ENCODE measurements around the gene EBLN1. TPM values are rescaled to one million over a fixed set of nuclear protein-coding genes. Genes with fewer than 3 reads are reported as not detected.
"Not testable (repeated sequence)": the region's sequence is repeated elsewhere in the genome, so short reads cannot be mapped to it uniquely, and the experiment has no call there.

The EBLN1 gene
- total and polyA plus RNA-seq, 2 donors (not counting 1 experiment from before 2014, with no cell fraction given) = not detected

DNA sequence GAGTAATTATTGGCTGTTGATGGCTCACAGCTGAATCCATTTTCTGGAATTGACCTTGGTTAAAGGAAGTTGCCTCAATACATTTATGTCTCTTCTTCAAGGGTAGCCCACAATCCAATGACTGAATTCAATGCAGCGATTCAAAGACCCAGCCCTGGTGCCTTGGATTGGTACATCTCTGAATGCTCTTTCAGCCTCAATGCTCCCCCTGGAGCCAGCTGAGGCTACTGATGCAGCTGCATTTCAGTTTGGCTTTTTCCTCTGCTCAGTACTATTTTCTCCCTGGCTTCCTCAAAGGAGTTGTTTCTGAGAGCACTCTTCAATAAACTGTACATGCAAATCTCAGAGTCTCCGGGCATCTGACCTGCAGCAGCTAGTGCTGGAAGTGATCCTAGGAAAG, 633 bp upstream of the EBLN1 start:
- H3K27me3 ChIP-seq (ENCODE audit: control insufficient read depth, insufficient read depth, low read length) = no peaks in the 10 kb centered on the region
- H3K4me3 ChIP-seq (replicated peaks in 1 of 4; ENCODE audit: control extremely low read depth in 1 of 4, insufficient read depth in 1 of 4, low read depth in 3 of 4, low read length in 4 of 4) = no peak overlapping the region
- DNase-seq (ENCODE audit: low read depth in 2 of 2) = peak in 1 of 2 donors; percentile 1
- no peaks in the 10 kb centered on the region for H3K79me2 ChIP-seq (ENCODE audit: control insufficient read depth, insufficient read depth, low read length)
- no peak overlapping the region for H3K27ac ChIP-seq (ENCODE audit: insufficient read depth, low read length)
- no peaks in the 10 kb centered on the region for H3K9me3 ChIP-seq (ENCODE audit: control insufficient read depth, insufficient read depth, low read depth, low read length)
- H3K4me2 ChIP-seq (ENCODE audit: extremely low read depth, insufficient read depth, low read length) = no peak overlapping the region
- no peaks in the 10 kb centered on the region for H3K4me1 ChIP-seq (ENCODE audit: control insufficient read depth, extremely low read depth, insufficient read depth, low read length)
- H3K36me3 ChIP-seq (ENCODE audit: control insufficient read depth, insufficient read depth, low read length) = no peaks in the 10 kb centered on the region
- TF ChIP-seq EZH2 (IDR thresholded peaks at IDR 0.05; ENCODE audit: low read length, missing control alignments) (no peak), CTCF (conservative IDR thresholded peaks at IDR 0.05 in 1 of 2, IDR thresholded peaks at IDR 0.05 in 1 of 2; ENCODE audit: low read depth in 1 of 2, low read length in 2 of 2) (peak in 1 of 2 donors; percentile 30)
- H2AFZ ChIP-seq (ENCODE audit: low read length) = no peak overlapping the region
- no peak overlapping the region for H3K9ac ChIP-seq (ENCODE audit: insufficient read depth, low read length)
- H4K20me1 ChIP-seq (ENCODE audit: control insufficient read depth, extremely low read depth, insufficient read depth, low read length) = no peaks in the 10 kb centered on the region

GRCh38 chr10:22217084-22217483, 731 bp downstream of the EBLN1 start:
- H3K4me3 ChIP-seq (replicated peaks in 1 of 4; ENCODE audit: control extremely low read depth in 1 of 4, insufficient read depth in 1 of 4, low read depth in 3 of 4, low read length in 4 of 4); H3K4me2 ChIP-seq (ENCODE audit: extremely low read depth, insufficient read depth, low read length); H3K27ac ChIP-seq (ENCODE audit: insufficient read depth, low read length); H3K9me3 ChIP-seq (ENCODE audit: control insufficient read depth, insufficient read depth, low read depth, low read length); H3K36me3 ChIP-seq (ENCODE audit: control insufficient read depth, insufficient read depth, low read length); H3K27me3 ChIP-seq (ENCODE audit: control insufficient read depth, insufficient read depth, low read length); H2AFZ ChIP-seq (ENCODE audit: low read length); H3K9ac ChIP-seq (ENCODE audit: insufficient read depth, low read length); H4K20me1 ChIP-seq (ENCODE audit: control insufficient read depth, extremely low read depth, insufficient read depth, low read length); DNase-seq (ENCODE audit: low read depth in 2 of 2); H3K79me2 ChIP-seq (ENCODE audit: control insufficient read depth, insufficient read depth, low read length); H3K4me1 ChIP-seq (ENCODE audit: control insufficient read depth, extremely low read depth, insufficient read depth, low read length): not testable (repeated sequence)

GRCh38 chr10:22210267-22210666, 7.5 kb downstream of the EBLN1 start:
- no peaks in the 10 kb centered on the region for H3K27me3 ChIP-seq (ENCODE audit: control insufficient read depth, insufficient read depth, low read length)
- no peak for DNase-seq (ENCODE audit: low read depth in 2 of 2)
- no peak overlapping the region for H3K4me2 ChIP-seq (ENCODE audit: extremely low read depth, insufficient read depth, low read length)
- no peak overlapping the region for H3K9ac ChIP-seq (ENCODE audit: insufficient read depth, low read length)
- no peak overlapping the region for H3K4me3 ChIP-seq (replicated peaks in 1 of 4; ENCODE audit: control extremely low read depth in 1 of 4, insufficient read depth in 1 of 4, low read depth in 3 of 4, low read length in 4 of 4)
- no peaks in the 10 kb centered on the region for H3K79me2 ChIP-seq (ENCODE audit: control insufficient read depth, insufficient read depth, low read length)
- no peaks in the 10 kb centered on the region for H3K9me3 ChIP-seq (ENCODE audit: control insufficient read depth, insufficient read depth, low read depth, low read length)
- TF ChIP-seq CTCF (conservative IDR thresholded peaks at IDR 0.05 in 1 of 2, IDR thresholded peaks at IDR 0.05 in 1 of 2; ENCODE audit: low read depth in 1 of 2, low read length in 2 of 2) (no peak), EZH2 (IDR thresholded peaks at IDR 0.05; ENCODE audit: low read length, missing control alignments) (no peak)
- H4K20me1 ChIP-seq (ENCODE audit: control insufficient read depth, extremely low read depth, insufficient read depth, low read length) = no peaks in the 10 kb centered on the region
- H3K36me3 ChIP-seq (ENCODE audit: control insufficient read depth, insufficient read depth, low read length) = no peaks in the 10 kb centered on the region
- H3K4me1 ChIP-seq (ENCODE audit: control insufficient read depth, extremely low read depth, insufficient read depth, low read length) = no peaks in the 10 kb centered on the region
- no peak overlapping the region for H2AFZ ChIP-seq (ENCODE audit: low read length)
- no peak overlapping the region for H3K27ac ChIP-seq (ENCODE audit: insufficient read depth, low read length)

Data from fibroblast of lung (primary cell).